ENCODE measurements around the gene AIFM3.

The AIFM3 gene

GRCh38 chr22:21014726-21015465 is 47.8 kb downstream of the AIFM3 start, which contains the start of gene P2RX6:
Gene P2RX6, plus strand, starts transcription at chr22:21015165. Its CDS starts 10 bp downstream, at chr22:21015175.
- Histone ChIP-seq H3K4me2 (peak within 1 kb of the TSS; percentile 98), H3K9me3 (no peaks in the 10 kb centered on the region), H3K36me3 (no peaks in the 10 kb centered on the region), H3K9ac (no peak within 1 kb of the TSS), H3K27me3 (no peaks in the 10 kb centered on the region), H3K4me3 (peak within 1 kb of the TSS; percentile 54), H3K27ac (0 out of 2 replicates have a peak within 1 kb of the TSS, but pooled peaks have one; percentile 26), H3K4me1 (peaks cover 32% of the 10 kb centered on the region), H4K20me1 (peaks cover 8% of the 10 kb centered on the region; the same call in 1 of the 2 replicates)
- TF ChIP-seq Cebpa-rat (IDR thresholded peaks at IDR 0.05): no peak

GRCh38 chr22:21015466-21016006 is 48.5 kb downstream of the AIFM3 start:
- TF ChIP-seq Cebpa-rat (IDR thresholded peaks at IDR 0.05): no peak
- Histone ChIP-seq H3K9ac (no peak overlapping the region), H3K4me2 (peak overlapping the region; percentile 98), H3K4me1 (peaks cover 32% of the 10 kb centered on the region), H4K20me1 (peaks cover 2% of the 10 kb centered on the region; the same call in 1 of the 2 replicates), H3K36me3 (no peaks in the 10 kb centered on the region), H3K4me3 (no peak overlapping the region), H3K27ac (0 out of 2 replicates have a peak overlapping the region, but pooled peaks have one; percentile 26), H3K27me3 (no peaks in the 10 kb centered on the region), H3K9me3 (no peaks in the 10 kb centered on the region)

DNA sequence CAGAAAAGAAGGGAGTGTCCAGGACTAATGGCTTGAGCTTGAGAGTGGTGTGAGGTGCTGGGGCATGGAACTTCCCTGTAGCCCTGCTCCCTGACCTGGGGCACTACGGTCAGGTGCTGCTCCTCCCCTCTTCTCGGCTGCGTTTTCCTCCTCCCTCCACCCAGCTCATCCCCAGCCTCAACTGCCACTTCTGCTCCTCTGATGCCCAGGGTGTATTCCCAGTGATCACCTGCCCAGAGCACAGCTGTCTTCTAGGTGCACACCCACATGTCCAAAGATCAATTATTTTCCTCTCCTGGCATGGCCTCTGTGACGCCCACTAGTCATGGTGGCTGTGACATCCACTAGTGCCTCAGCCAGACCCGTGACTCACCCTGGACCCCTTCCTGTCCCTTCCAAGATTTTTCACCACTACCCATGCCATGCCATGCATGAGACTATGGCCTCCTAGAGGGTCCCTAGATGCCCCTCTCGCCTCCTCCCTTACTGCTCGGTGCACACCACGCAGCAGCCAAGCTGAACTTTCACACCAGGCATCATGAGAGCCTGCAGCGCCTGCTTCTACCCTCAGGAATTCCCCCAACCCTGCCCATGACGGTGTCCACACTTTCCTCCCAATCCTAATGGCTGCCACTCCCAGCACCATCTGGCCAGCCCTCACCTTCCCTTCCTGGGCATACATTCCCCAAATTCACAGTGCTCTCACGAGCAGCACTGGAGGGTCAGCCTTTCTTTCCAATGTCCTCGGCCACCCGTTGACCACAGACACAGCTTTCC is 49.8 kb downstream of the AIFM3 start:
- Histone ChIP-seq H3K4me3 (no peak overlapping the region), H3K4me1 (peaks cover 32% of the 10 kb centered on the region), H3K36me3 (no peaks in the 10 kb centered on the region), H3K9ac (no peak overlapping the region), H3K4me2 (no peak overlapping the region), H3K27ac (no peak overlapping the region), H3K27me3 (no peaks in the 10 kb centered on the region), H4K20me1 (no peaks in the 10 kb centered on the region), H3K9me3 (no peaks in the 10 kb centered on the region)
- TF ChIP-seq Cebpa-rat (IDR thresholded peaks at IDR 0.05): no peak

- no peaks in the 10 kb centered on the region for H3K9me3 ChIP-seq
- no peak overlapping the region for H3K4me3 ChIP-seq
- no peaks in the 10 kb centered on the region for H3K27me3 ChIP-seq
- no peak overlapping the region for H3K4me2 ChIP-seq
- H3K4me1 ChIP-seq: peaks cover 29% of the 10 kb centered on the region
- H4K20me1 ChIP-seq: no peaks in the 10 kb centered on the region
- H3K27ac ChIP-seq: no peak overlapping the region
- no peak for TF ChIP-seq Cebpa-rat (IDR thresholded peaks at IDR 0.05)
- H3K9ac ChIP-seq: no peak overlapping the region
- no peaks in the 10 kb centered on the region for H3K36me3 ChIP-seq
Observed at GRCh38 chr22:21018314-21018713, 51.3 kb downstream of the AIFM3 start.

DNA sequence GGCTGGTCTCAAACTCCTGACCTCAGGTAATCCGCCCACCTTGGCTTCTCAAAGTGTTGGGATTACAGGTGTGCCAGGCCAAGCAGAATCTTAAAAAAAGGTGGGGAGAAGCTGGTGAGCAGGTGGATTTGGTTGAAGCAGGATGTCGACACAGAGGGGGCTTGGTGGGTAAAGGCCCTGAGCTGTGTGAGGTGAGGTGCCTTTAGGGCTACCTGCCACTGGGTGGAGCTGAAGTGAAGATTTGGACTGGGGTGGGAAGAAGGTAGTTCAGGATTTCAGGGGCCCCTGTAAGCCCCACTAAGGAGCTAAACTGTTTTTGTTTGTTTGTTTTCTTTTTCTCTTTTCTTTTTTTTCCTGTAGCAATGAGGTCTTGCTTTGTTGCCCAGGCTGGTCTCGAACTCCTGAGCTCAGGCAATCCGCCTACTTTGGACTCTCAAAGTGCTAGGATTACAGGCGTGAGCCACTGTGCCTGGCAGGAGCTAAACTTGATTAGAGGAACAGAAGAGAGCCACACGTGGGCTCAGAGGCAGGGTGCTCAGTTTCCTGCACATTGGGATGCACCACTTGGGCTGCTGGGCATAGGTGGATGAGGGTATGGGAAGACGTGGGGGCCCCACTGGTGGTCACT is 53.9 kb downstream of the AIFM3 start:
- Histone ChIP-seq H3K4me3 (no peak overlapping the region), H3K4me1 (peaks cover 10% of the 10 kb centered on the region), H3K9me3 (no peaks in the 10 kb centered on the region), H4K20me1 (no peaks in the 10 kb centered on the region), H3K27me3 (no peaks in the 10 kb centered on the region), H3K36me3 (no peaks in the 10 kb centered on the region), H3K4me2 (no peak overlapping the region), H3K27ac (no peak overlapping the region), H3K9ac (no peak overlapping the region)
- TF ChIP-seq Cebpa-rat (IDR thresholded peaks at IDR 0.05): no peak

DNA sequence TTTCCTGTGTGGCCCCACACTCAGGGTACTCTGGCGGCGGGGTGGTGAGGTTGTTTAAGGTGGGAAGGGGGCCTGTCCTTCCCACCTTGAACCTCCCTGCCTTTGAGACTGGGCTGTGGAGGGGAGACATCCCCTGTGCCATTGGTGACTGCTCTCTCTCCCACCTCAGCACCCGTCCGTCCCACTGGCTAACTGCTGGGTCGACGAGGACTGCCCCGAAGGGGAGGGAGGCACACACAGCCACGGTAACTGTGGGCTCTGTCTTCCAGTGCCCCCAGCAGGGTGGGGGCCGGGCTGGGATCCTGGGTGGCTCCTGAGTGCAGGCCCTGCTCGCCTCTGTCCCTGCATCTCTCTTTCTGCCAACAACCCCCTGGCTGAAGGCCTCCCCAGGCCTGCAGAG is 55.5 kb downstream of the AIFM3 start:
- Histone ChIP-seq H3K36me3 (no peaks in the 10 kb centered on the region), H3K9me3 (no peaks in the 10 kb centered on the region), H3K4me3 (no peak overlapping the region), H3K4me1 (peaks cover 7% of the 10 kb centered on the region), H3K9ac (no peak overlapping the region), H3K27ac (no peak overlapping the region), H3K4me2 (no peak overlapping the region), H4K20me1 (no peaks in the 10 kb centered on the region), H3K27me3 (no peaks in the 10 kb centered on the region)
- TF ChIP-seq Cebpa-rat (IDR thresholded peaks at IDR 0.05): no peak

- Histone ChIP-seq H3K4me1 (peaks cover 7% of the 10 kb centered on the region), H4K20me1 (no peaks in the 10 kb centered on the region), H3K36me3 (no peaks in the 10 kb centered on the region), H3K9ac (no peak overlapping the region), H3K27me3 (no peaks in the 10 kb centered on the region), H3K4me3 (no peak overlapping the region), H3K4me2 (no peak overlapping the region), H3K9me3 (no peaks in the 10 kb centered on the region), H3K27ac (no peak overlapping the region)
- no peak for TF ChIP-seq Cebpa-rat (IDR thresholded peaks at IDR 0.05)
Observed at GRCh38 chr22:21022955-21023614, 56.0 kb downstream of the AIFM3 start.

DNA sequence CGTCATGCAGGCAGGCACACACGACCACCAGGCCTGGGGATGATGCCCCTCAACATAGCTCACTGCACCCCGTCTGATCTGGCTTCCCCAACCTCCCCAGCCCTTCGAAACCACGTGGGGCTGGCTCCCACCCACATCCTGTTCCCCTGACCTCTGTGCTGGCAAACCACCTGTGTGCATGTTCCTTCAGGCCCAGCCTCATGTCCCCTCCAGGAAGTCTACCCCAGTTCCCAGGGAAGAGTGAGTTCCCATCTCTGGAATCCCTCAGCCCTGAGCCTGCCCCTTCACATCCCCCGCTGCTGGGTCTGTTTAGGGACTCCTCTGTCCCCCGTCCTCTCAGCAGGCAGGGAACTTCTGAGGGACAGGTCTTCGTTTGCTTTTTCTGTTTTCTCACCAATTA is 58.2 kb downstream of the AIFM3 start:
- Histone ChIP-seq H3K27ac (peak overlapping the region; percentile 30; the same call in 1 of the 2 replicates), H3K4me2 (peak overlapping the region; percentile 28; the same call in 1 of the 2 replicates), H3K36me3 (no peaks in the 10 kb centered on the region), H3K9me3 (no peaks in the 10 kb centered on the region), H3K9ac (no peak overlapping the region), H4K20me1 (no peaks in the 10 kb centered on the region), H3K27me3 (no peaks in the 10 kb centered on the region), H3K4me1 (peaks cover 7% of the 10 kb centered on the region), H3K4me3 (no peak overlapping the region)
- no peak for TF ChIP-seq Cebpa-rat (IDR thresholded peaks at IDR 0.05)

Measured in BLaER1 (cell line).